Measurements from ENCODE around the gene PTPN4. TPM values are rescaled to one million over a fixed set of nuclear protein-coding genes. Genes with fewer than 3 reads are reported as not detected.

PTPN4 gene
- total RNA-seq, 1 experiment from 2014 or later, result 46.8 TPM

DNA sequence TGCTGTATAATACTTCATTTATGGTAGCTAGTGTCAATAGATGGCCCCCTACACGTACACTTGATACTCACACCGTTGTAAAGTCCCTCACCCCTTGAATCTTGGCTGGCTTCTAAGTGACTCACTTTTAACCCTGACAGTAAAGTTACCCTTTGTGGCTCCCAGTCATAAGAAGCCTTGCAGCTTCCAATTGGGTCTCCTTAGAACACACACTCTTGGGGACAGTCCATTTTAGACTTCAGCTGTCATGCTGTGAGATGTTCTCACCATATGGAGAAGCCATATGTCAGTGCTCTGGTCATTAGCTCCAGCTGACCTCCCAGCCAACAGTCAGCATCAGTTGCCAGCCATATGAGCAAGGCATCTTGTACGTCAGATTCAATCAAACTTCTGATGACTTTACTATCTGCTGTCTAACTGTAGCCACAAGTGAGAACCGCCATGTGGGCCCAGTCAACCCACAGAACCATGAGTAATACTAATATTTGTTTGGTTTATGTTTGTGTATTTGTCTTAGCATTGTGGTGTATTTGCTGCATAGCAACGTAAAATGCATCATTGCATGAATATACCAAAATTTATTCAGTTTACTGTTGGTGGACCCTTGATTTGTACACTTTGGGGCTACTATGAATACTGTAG is 68.3 kb downstream of the PTPN4 start:
- Histone ChIP-seq H3K4me1 (0 out of 2 replicates have a peak, but pooled peaks cover 4% of the 10 kb centered on the region), H3K4me3 (ENCODE audit: low read depth, low read length) (no peak overlapping the region), H3K9me3 (no peaks in the 10 kb centered on the region), H3K36me3 (ENCODE audit: control insufficient read depth, insufficient read depth, low read length) (no peaks in the 10 kb centered on the region), H3K27me3 (replicated peaks; ENCODE audit: control insufficient read depth, insufficient read depth, low read length) (no peaks in the 10 kb centered on the region)
- POLR2A ChIA-PET, result no interaction called here
- Mint-ChIP-seq H3K27me3 (ENCODE audit: insufficient read depth, unreplicated experiment) (no peaks in the 10 kb centered on the region), H3K27ac (ENCODE audit: unreplicated experiment) (no peak overlapping the region), H3K4me3 (ENCODE audit: unreplicated experiment) (no peak overlapping the region), H3K9me3 (ENCODE audit: unreplicated experiment) (peaks cover 10% of the 10 kb centered on the region), H3K4me1 (ENCODE audit: low read depth, unreplicated experiment) (peaks cover 7% of the 10 kb centered on the region), H3K36me3 (ENCODE audit: insufficient read depth, unreplicated experiment) (peaks cover 7% of the 10 kb centered on the region)
- no TSS peak for BruUV-seq (replicated peaks)
- intact Hi-C loops (cut with micrococcal nuclease; ENCODE audit: unreplicated experiment), result loop anchor here (5.0 to 10.0 kb wide), 2 partner anchors 186 to 347 kb away; no protein-coding TSS in a partner anchor
- TF ChIP-seq, protein P1, sequence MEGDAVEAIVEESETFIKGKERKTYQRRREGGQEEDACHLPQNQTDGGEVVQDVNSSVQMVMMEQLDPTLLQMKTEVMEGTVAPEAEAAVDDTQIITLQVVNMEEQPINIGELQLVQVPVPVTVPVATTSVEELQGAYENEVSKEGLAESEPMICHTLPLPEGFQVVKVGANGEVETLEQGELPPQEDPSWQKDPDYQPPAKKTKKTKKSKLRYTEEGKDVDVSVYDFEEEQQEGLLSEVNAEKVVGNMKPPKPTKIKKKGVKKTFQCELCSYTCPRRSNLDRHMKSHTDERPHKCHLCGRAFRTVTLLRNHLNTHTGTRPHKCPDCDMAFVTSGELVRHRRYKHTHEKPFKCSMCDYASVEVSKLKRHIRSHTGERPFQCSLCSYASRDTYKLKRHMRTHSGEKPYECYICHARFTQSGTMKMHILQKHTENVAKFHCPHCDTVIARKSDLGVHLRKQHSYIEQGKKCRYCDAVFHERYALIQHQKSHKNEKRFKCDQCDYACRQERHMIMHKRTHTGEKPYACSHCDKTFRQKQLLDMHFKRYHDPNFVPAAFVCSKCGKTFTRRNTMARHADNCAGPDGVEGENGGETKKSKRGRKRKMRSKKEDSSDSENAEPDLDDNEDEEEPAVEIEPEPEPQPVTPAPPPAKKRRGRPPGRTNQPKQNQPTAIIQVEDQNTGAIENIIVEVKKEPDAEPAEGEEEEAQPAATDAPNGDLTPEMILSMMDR (IDR thresholded peaks at IDR 0.05; ENCODE audit: insufficient read depth in 1 of 2, low read depth in 1 of 2, low read length in 1 of 2, severe bottlenecking in 1 of 2, unreplicated experiment in 1 of 2), result no peak
- CTCF ChIA-PET, result no interaction called here
- DNase-seq, result no peak

DNA sequence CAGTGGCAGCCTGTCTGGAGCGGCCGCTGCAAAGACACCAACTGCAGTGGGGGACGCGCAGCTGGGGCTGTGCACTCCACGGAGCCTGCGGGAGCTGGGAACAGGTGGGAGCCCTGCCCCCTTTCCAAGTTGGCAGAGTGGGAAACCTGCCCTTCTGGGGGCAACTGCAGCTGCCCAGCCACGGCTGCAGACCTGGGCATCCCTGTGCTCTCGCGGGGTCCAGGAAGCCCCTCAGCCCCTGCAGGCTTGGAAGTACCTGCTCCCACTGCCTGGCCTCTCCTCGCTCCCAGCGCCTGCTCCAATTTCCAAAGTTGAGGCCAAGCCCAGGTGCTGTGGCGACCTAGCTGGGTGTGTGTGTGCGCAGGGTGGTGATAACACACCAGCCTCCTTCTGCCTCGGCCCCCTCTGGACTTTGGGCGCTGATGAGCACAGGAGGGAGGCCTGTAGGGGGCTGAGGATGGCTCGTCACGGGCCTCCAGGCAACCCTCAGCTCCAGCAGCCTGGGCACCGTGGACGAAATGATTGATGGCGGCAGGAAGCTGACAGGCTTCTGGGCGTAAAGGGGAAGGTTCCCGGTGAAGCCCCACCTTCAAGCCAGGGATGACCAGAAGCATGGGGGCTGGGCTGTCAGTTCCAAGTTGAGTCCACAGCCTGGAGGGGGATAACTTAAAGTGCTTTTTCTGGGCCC is 76.9 kb downstream of the PTPN4 start:
- intact Hi-C loops (cut with micrococcal nuclease; ENCODE audit: unreplicated experiment), result no loop called here
- Histone ChIP-seq H3K4me3 (ENCODE audit: low read depth, low read length) (no peak overlapping the region), H3K36me3 (ENCODE audit: control insufficient read depth, insufficient read depth, low read length) (no peaks in the 10 kb centered on the region), H3K27me3 (replicated peaks; ENCODE audit: control insufficient read depth, insufficient read depth, low read length) (no peaks in the 10 kb centered on the region), H3K9me3 (no peaks in the 10 kb centered on the region), H3K4me1 (no peaks in the 10 kb centered on the region)
- H3K4me1 Mint-ChIP-seq (ENCODE audit: low read depth, unreplicated experiment), result no peaks in the 10 kb centered on the region
- H3K36me3 Mint-ChIP-seq (ENCODE audit: insufficient read depth, unreplicated experiment), result peaks cover 6% of the 10 kb centered on the region
- ChIA-PET CTCF (interaction anchor here (0.6 to 1.0 kb wide), 2 partner anchors 10 to 13 kb away, joined by 3 read pairs; no protein-coding TSS in a partner anchor), POLR2A (no interaction called here)
- no peaks in the 10 kb centered on the region for H3K27me3 Mint-ChIP-seq (ENCODE audit: insufficient read depth, unreplicated experiment)
- no peak for DNase-seq
- no peaks in the 10 kb centered on the region for H3K9me3 Mint-ChIP-seq (ENCODE audit: unreplicated experiment)
- BruUV-seq (replicated peaks), result no TSS peak
- TF ChIP-seq, protein P1 (IDR thresholded peaks at IDR 0.05; ENCODE audit: insufficient read depth in 1 of 2, low read depth in 1 of 2, low read length in 1 of 2, severe bottlenecking in 1 of 2, unreplicated experiment in 1 of 2), result no peak
- H3K4me3 Mint-ChIP-seq (ENCODE audit: unreplicated experiment), result no peak overlapping the region
- H3K27ac Mint-ChIP-seq (ENCODE audit: unreplicated experiment), result no peak overlapping the region

DNA sequence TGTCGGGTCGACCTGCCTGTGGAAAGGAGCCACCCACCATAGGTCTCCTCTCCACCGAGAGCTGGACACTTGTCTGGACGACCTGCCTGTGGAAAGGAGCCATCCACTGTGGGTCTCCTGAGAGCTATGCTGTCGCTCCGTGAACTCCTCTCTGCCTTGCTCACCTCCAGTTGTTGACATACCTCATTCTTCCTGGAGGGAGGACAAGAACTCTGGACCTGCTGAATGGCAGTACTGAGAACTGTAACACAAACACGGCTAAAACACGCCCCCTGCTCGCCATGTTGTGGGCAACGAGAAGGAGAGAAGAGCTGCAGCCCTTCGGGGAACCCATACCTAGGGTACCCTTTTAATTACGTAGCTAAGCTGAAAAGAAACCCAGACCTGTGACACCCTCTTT is 77.6 kb downstream of the PTPN4 start:
- Mint-ChIP-seq H3K9me3 (ENCODE audit: unreplicated experiment) (no peaks in the 10 kb centered on the region), H3K36me3 (ENCODE audit: insufficient read depth, unreplicated experiment) (peaks cover 7% of the 10 kb centered on the region), H3K4me3 (ENCODE audit: unreplicated experiment) (no peak overlapping the region), H3K27me3 (ENCODE audit: insufficient read depth, unreplicated experiment) (no peaks in the 10 kb centered on the region), H3K4me1 (ENCODE audit: low read depth, unreplicated experiment) (no peaks in the 10 kb centered on the region), H3K27ac (ENCODE audit: unreplicated experiment) (no peak overlapping the region)
- H3K4me1 ChIP-seq, result no peaks in the 10 kb centered on the region
- H3K4me3 ChIP-seq (ENCODE audit: low read depth, low read length), result no peak overlapping the region
- no peak for DNase-seq
- no peaks in the 10 kb centered on the region for H3K36me3 ChIP-seq (ENCODE audit: control insufficient read depth, insufficient read depth, low read length)
- intact Hi-C loops (cut with micrococcal nuclease; ENCODE audit: unreplicated experiment), result no loop called here
- no peaks in the 10 kb centered on the region for H3K9me3 ChIP-seq
- no peaks in the 10 kb centered on the region for H3K27me3 ChIP-seq (replicated peaks; ENCODE audit: control insufficient read depth, insufficient read depth, low read length)
- BruUV-seq (replicated peaks), result no TSS peak
- TF ChIP-seq, protein P1 (IDR thresholded peaks at IDR 0.05; ENCODE audit: insufficient read depth in 1 of 2, low read depth in 1 of 2, low read length in 1 of 2, severe bottlenecking in 1 of 2, unreplicated experiment in 1 of 2), result no peak
- CTCF ChIA-PET, result interaction anchor here (1.0 kb wide), 1 partner anchor 11 kb away, joined by 3 read pairs; no protein-coding TSS in a partner anchor
- POLR2A ChIA-PET, result no interaction called here

Measured in Caco-2 (cell line).